GM10248 (cell line): Measurements from ENCODE around the gene PXT1.

Experiments used
- CTCF ChIA-PET: fragments of 300-600 bp; sonication (Branson Sonifier 250); formaldehyde crosslinking; extraction: SDS; loops from one replicate; lab custom pipeline; 2021; ENCODE audit warnings: antibody characterized with exemption; lab: Yijun Ruan, JAX
- POLR2A ChIA-PET: fragments of 350-650 bp; sonication (Branson Sonifier 250); formaldehyde crosslinking; extraction: SDS; loops from one replicate; lab custom pipeline; 2020; ENCODE audit warnings: antibody characterized with exemption; lab: Yijun Ruan, JAX
- DNase-seq: peaks from one replicate; pipeline ENCODE4 v3.0.0; 2012; ENCODE audit errors: extremely low spot score
- CTCF ChIP-seq: IDR thresholded peaks from 2 replicates; pipeline ENCODE4 v1.5.1; 2012; ENCODE audit warnings: mild to moderate bottlenecking, low read depth; ENCODE audit errors: extremely low read depth, missing control alignments, control extremely low read depth

Gene PXT1

GRCh38 chr6:36362551-36363370 lies 79.9 kb downstream of the PXT1 start:
- CTCF ChIA-PET, result interaction anchor here (1.0 to 17.3 kb wide), 6 partner anchors 11 to 269 kb away, joined by 4 to 323 read pairs (median 7); partner anchors contain the start of gene BNIP5
- DNase-seq, result no peak
- POLR2A ChIA-PET, result no interaction called here
- TF ChIP-seq CTCF, result no peak

- no peak for DNase-seq
- POLR2A ChIA-PET, result no interaction called here
- TF ChIP-seq CTCF, result no peak
- CTCF ChIA-PET, result interaction anchor here (0.9 to 17.3 kb wide), 20 partner anchors 8 to 333 kb away, joined by 3 to 323 read pairs (median 6); partner anchors contain the start of genes BNIP5 and MAPK14
Observed at GRCh38 chr6:36361071-36361470, 81.6 kb downstream of the PXT1 start.

- ChIA-PET POLR2A (no interaction called here), CTCF (interaction anchor here (0.6 to 17.3 kb wide), 29 partner anchors 8 to 333 kb away, joined by 3 to 323 read pairs (median 4); partner anchors contain the start of genes BNIP5 and MAPK14)
- DNase-seq, result peak; percentile 78
- peak; percentile 81 for TF ChIP-seq CTCF
Observed at GRCh38 chr6:36360241-36361054, 82.2 kb downstream of the PXT1 start.

GRCh38 chr6:36358226-36358915 lies 84.3 kb downstream of the PXT1 start:
- ChIA-PET CTCF (interaction anchor here (0.7 to 17.3 kb wide), 10 partner anchors 11 to 263 kb away, joined by 3 to 323 read pairs (median 8); partner anchors contain the start of genes BNIP5 and MAPK13), POLR2A (interaction anchor here (0.8 kb wide), 2 partner anchors 18 to 83 kb away, joined by 3 to 4 read pairs; no protein-coding TSS in a partner anchor)
- DNase-seq, result peak; percentile 47
- TF ChIP-seq CTCF, result no peak

- DNase-seq, result peak; percentile 53
- ChIA-PET CTCF (interaction anchor here (1.2 to 17.3 kb wide), 8 partner anchors 11 to 263 kb away, joined by 3 to 323 read pairs (median 20); partner anchors contain the start of genes BNIP5 and MAPK13), POLR2A (interaction anchor here (0.8 kb wide), 1 partner anchor 17 kb away, joined by 4 read pairs; no protein-coding TSS in a partner anchor)
- no peak for TF ChIP-seq CTCF
Observed at GRCh38 chr6:36357872-36358225, 84.8 kb downstream of the PXT1 start.
